ENCODE data around the gene SPEM3.

SPEM3 gene

GRCh38 chr17:7416323-7416722, 12.3 kb upstream of the SPEM3 start:
- ATAC-seq (ENCODE audit: low read depth) = no peak
- H3K4me1 ChIP-seq (ENCODE audit: insufficient read depth, poor library complexity, severe bottlenecking) = no peaks in the 10 kb centered on the region
- no peak for TF ChIP-seq CTCF (IDR thresholded peaks at IDR 0.05; ENCODE audit: poor library complexity, severe bottlenecking)

GRCh38 chr17:7417056-7417655, 11.5 kb upstream of the SPEM3 start:
- Histone ChIP-seq H3K36me3 (ENCODE audit: low read depth) (no peaks in the 10 kb centered on the region), H3K4me3 (ENCODE audit: severe bottlenecking) (no peak overlapping the region), H3K9me3 (ENCODE audit: severe bottlenecking) (no peaks in the 10 kb centered on the region), H3K27ac (ENCODE audit: poor library complexity, severe bottlenecking) (no peak overlapping the region), H3K27me3 (ENCODE audit: insufficient read depth, poor library complexity, severe bottlenecking) (no peaks in the 10 kb centered on the region), H3K4me1 (ENCODE audit: insufficient read depth, poor library complexity, severe bottlenecking) (no peaks in the 10 kb centered on the region)
- no peak for DNase-seq (ENCODE audit: low spot score)
- no peak for ATAC-seq (ENCODE audit: low read depth)
- TF ChIP-seq CTCF (IDR thresholded peaks at IDR 0.05; ENCODE audit: poor library complexity, severe bottlenecking) = no peak

More at GRCh38 chr17:7416323-7416722, 12.3 kb upstream of the SPEM3 start:
- no peak overlapping the region for H3K27ac ChIP-seq (ENCODE audit: poor library complexity, severe bottlenecking)
- no peak overlapping the region for H3K4me3 ChIP-seq (ENCODE audit: severe bottlenecking)
- no peaks in the 10 kb centered on the region for H3K36me3 ChIP-seq (ENCODE audit: low read depth)
- no peaks in the 10 kb centered on the region for H3K27me3 ChIP-seq (ENCODE audit: insufficient read depth, poor library complexity, severe bottlenecking)
- DNase-seq (ENCODE audit: low spot score) = no peak
- no peaks in the 10 kb centered on the region for H3K9me3 ChIP-seq (ENCODE audit: severe bottlenecking)

- no peaks in the 10 kb centered on the region for H3K36me3 ChIP-seq (ENCODE audit: low read depth)
- H3K27me3 ChIP-seq (ENCODE audit: insufficient read depth, poor library complexity, severe bottlenecking) = no peaks in the 10 kb centered on the region
- no peak overlapping the region for H3K27ac ChIP-seq (ENCODE audit: poor library complexity, severe bottlenecking)
- TF ChIP-seq CTCF (IDR thresholded peaks at IDR 0.05; ENCODE audit: poor library complexity, severe bottlenecking) = no peak
- no peak overlapping the region for H3K4me3 ChIP-seq (ENCODE audit: severe bottlenecking)
- ATAC-seq (ENCODE audit: low read depth) (no peak), DNase-seq (ENCODE audit: low spot score) (no peak)
- H3K4me1 ChIP-seq (ENCODE audit: insufficient read depth, poor library complexity, severe bottlenecking) = no peaks in the 10 kb centered on the region
- H3K9me3 ChIP-seq (ENCODE audit: severe bottlenecking) = no peaks in the 10 kb centered on the region
Observed at GRCh38 chr17:7418472-7419152, 10.0 kb upstream of the SPEM3 start.

GRCh38 chr17:7419819-7420610, 8.6 kb upstream of the SPEM3 start, which contains the start of gene SPEM1:
SPEM1 (plus strand) TSS chr17:7420324; CDS start chr17:7420385, 61 bp downstream.
- H3K4me3 ChIP-seq (ENCODE audit: severe bottlenecking) = no peak within 1 kb of the TSS
- no peak for TF ChIP-seq CTCF (IDR thresholded peaks at IDR 0.05; ENCODE audit: poor library complexity, severe bottlenecking)
- no peaks in the 10 kb centered on the region for H3K9me3 ChIP-seq (ENCODE audit: severe bottlenecking)
- no peaks in the 10 kb centered on the region for H3K27me3 ChIP-seq (ENCODE audit: insufficient read depth, poor library complexity, severe bottlenecking)
- H3K27ac ChIP-seq (ENCODE audit: poor library complexity, severe bottlenecking) = no peak within 1 kb of the TSS
- H3K36me3 ChIP-seq (ENCODE audit: low read depth) = no peaks in the 10 kb centered on the region
- H3K4me1 ChIP-seq (ENCODE audit: insufficient read depth, poor library complexity, severe bottlenecking) = no peaks in the 10 kb centered on the region
- no peak for ATAC-seq (ENCODE audit: low read depth)
- DNase-seq (ENCODE audit: low spot score) = no peak
